Measurements from ENCODE around the gene PPY.
"Not testable (repeated sequence)": the region's sequence is repeated elsewhere in the genome, so short reads cannot be mapped to it uniquely, and the experiment has no call there.

The PPY gene

GRCh38 chr17:43942051-43942685 is at the start of gene PPY:
Gene PPY (minus strand): TSS chr17:43942476. CDS start chr17:43941654, 822 bp downstream.
- no peak for DNase-seq (ENCODE audit: low read depth, low spot score)

- DNase-seq (ENCODE audit: low read depth, low spot score): no peak
These were observed 46.0 kb upstream of the PPY start for GRCh38 chr17:43988301-43988700.

GRCh38 chr17:43987131-43988021 is 45.1 kb upstream of the PPY start:
- no peak for DNase-seq (ENCODE audit: low read depth, low spot score)

- DNase-seq (ENCODE audit: low read depth, low spot score): no peak
These were observed 44.1 kb upstream of the PPY start for GRCh38 chr17:43986225-43986981.

GRCh38 chr17:43984521-43984920 is 42.2 kb upstream of the PPY start:
- no peak for DNase-seq (ENCODE audit: low read depth, low spot score)

- no peak for DNase-seq (ENCODE audit: low read depth, low spot score)
These were observed 41.5 kb upstream of the PPY start for GRCh38 chr17:43983515-43984411.

- DNase-seq (ENCODE audit: low read depth, low spot score): no peak
These were observed 40.9 kb upstream of the PPY start for GRCh38 chr17:43983196-43983514.

GRCh38 chr17:43982171-43982570 is 39.9 kb upstream of the PPY start:
- no peak for DNase-seq (ENCODE audit: low read depth, low spot score)

- DNase-seq (ENCODE audit: low read depth, low spot score): no peak
These were observed 37.4 kb upstream of the PPY start for GRCh38 chr17:43979671-43980070.

- DNase-seq (ENCODE audit: low read depth, low spot score): no peak
These were observed 36.7 kb upstream of the PPY start for GRCh38 chr17:43979011-43979410.

- no peak for DNase-seq (ENCODE audit: low read depth, low spot score)
These were observed 35.8 kb upstream of the PPY start for GRCh38 chr17:43978078-43978477.

GRCh38 chr17:43976963-43977837 is 34.9 kb upstream of the PPY start:
- DNase-seq (ENCODE audit: low read depth, low spot score): no peak

- DNase-seq (ENCODE audit: low read depth, low spot score): no peak
These were observed 33.6 kb upstream of the PPY start for GRCh38 chr17:43975898-43976297.

GRCh38 chr17:43974382-43975266 is 32.3 kb upstream of the PPY start:
- DNase-seq (ENCODE audit: low read depth, low spot score): no peak

- not testable (repeated sequence) for DNase-seq (ENCODE audit: low read depth, low spot score)
These were observed 30.4 kb upstream of the PPY start for GRCh38 chr17:43972444-43973212.

GRCh38 chr17:43971436-43971835 is 29.2 kb upstream of the PPY start:
- DNase-seq (ENCODE audit: low read depth, low spot score): not testable (repeated sequence)

GRCh38 chr17:43970366-43970765 is 28.1 kb upstream of the PPY start:
- no peak for DNase-seq (ENCODE audit: low read depth, low spot score)

GRCh38 chr17:43967251-43967875 is 25.1 kb upstream of the PPY start:
- DNase-seq (ENCODE audit: low read depth, low spot score): no peak

All from brain pericyte (primary cell).